ENCODE results near the gene JAM3.
"Not testable (repeated sequence)": the region's sequence is repeated elsewhere in the genome, so short reads cannot be mapped to it uniquely, and the experiment has no call there.

Gene JAM3

DNA sequence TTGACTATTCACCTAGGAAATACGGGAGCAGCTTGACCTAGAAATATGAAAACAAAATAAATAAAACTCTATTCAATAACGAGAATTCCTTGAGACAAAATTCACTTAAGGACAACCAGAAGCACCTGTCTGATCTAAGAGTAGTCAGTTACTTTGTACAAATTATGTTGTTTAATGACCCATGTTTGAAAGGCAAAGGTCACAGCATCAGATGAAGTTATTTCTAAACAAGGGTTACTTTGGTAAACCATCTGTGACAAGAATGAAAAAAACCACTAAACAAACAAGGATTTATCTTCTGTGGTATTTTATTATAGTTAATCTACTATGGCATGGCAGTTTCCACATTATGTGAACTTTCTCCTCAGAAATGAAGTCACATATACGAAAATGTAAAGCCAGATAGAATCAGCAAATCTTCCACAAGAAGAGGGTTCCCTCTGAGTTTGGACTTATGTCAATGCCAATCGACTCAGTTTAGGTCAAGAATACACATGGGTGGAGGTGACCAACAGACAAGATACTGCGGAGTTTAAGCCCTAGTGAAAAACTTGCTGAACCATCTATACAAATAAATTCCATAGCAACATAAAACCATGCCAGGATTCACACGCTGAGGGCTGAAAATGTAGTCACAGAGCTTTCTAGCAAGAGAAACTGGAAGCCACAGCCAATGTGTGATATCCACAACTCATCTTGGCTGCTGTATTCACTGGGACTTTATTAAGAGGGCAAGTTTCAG is 101.5 kb downstream of the JAM3 start:
- no peak for TF ChIP-seq CTCF (conservative IDR thresholded peaks at IDR 0.05; ENCODE audit: low read depth, low read length)
- no peak overlapping the region for H3K4me3 ChIP-seq (ENCODE audit: low read depth, low read length)
- DNase-seq (ENCODE audit: low read depth) = peak; percentile 9

DNA sequence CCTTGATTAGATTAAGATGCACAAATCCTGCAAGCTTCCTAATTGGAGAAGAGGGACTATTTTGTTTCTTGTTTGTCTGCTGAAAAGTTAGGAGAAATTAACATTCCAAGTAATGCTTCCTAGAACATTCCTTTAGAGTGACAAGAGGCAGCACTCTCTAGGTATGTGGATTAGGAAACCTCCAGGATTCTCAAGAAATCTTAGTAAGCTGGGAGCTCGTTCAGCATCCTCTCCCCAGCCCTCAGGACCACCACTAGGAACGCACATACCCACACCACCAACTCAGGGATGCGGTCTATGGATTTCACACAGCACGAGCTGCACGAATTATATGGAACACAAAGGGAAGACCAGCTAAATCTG is 102.0 kb downstream of the JAM3 start:
- DNase-seq (ENCODE audit: low read depth) = peak; percentile 31
- no peak overlapping the region for H3K4me3 ChIP-seq (ENCODE audit: low read depth, low read length)
- no peak for TF ChIP-seq CTCF (conservative IDR thresholded peaks at IDR 0.05; ENCODE audit: low read depth, low read length)

GRCh38 chr11:134171951-134172350 is 103.1 kb downstream of the JAM3 start:
- no peak for TF ChIP-seq CTCF (conservative IDR thresholded peaks at IDR 0.05; ENCODE audit: low read depth, low read length)

DNA sequence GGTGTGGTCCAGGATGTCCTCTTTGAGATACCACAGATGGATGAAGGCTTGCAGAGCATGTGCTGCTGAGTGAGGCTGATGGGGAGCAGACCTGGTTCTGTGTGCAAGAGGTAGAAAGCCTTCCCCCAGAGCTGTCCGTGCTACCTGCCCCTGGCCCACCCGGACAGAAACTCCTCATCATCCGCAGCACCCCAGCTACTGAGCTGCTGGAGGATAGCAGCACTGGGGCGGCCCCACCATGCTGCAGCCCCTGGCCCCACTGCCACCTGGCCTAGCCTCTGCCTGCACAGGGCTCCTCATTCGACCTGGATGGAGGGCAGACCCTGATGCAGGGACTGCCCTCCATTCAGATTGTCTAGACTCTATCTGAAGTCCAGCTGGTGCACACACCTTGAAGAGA is 104.4 kb downstream of the JAM3 start:
- no peak for TF ChIP-seq CTCF (conservative IDR thresholded peaks at IDR 0.05; ENCODE audit: low read depth, low read length)
- no peak overlapping the region for H3K4me3 ChIP-seq (ENCODE audit: low read depth, low read length)
- DNase-seq (ENCODE audit: low read depth) = no peak

More at GRCh38 chr11:134171951-134172350, 103.1 kb downstream of the JAM3 start:
- no peak overlapping the region for H3K4me3 ChIP-seq (ENCODE audit: low read depth, low read length)
- no peak for DNase-seq (ENCODE audit: low read depth)

DNA sequence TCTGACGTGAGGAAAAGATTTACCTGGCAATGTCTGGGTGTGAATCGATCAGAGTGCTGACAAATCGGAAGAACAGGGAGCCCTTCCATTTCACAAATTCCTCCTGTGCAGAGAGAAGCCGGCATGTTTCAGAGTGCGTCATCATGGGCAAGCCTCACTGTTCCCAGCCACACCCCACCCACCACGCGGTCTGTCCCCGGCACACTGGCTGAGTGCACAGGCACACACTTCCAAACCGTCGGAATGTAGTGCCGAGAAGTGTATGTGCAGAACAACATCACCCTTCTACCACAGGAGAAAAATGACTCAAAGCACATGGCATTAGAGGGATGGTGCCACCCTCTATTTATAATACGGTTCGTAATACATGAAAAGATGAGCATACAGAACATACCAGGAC is 107.4 kb downstream of the JAM3 start:
- TF ChIP-seq CTCF (conservative IDR thresholded peaks at IDR 0.05; ENCODE audit: low read depth, low read length) = no peak
- H3K4me3 ChIP-seq (ENCODE audit: low read depth, low read length) = no peak overlapping the region
- no peak for DNase-seq (ENCODE audit: low read depth)

- DNase-seq (ENCODE audit: low read depth) = no peak
- H3K4me3 ChIP-seq (ENCODE audit: low read depth, low read length) = no peak overlapping the region
- no peak for TF ChIP-seq CTCF (conservative IDR thresholded peaks at IDR 0.05; ENCODE audit: low read depth, low read length)
These were observed 109.3 kb downstream of the JAM3 start for GRCh38 chr11:134178032-134178674.

DNA sequence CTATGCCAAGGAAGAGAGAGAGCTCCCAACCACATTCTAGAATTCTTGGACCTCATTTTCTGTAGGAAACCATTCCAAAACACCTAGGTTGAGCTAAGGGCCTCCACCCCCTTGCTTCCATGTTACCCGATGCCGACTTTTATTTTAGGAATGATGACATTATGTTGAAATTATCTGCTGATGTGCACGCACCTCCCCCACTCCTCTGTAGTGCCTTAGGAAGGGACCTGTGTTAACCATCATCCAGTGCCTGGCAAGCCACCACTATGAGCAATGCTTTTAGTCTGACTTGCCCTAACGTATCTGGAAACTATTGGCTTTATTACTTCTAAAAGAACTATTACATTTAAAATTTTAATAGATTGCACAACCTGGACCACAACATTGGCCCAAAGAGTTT is 112.8 kb downstream of the JAM3 start:
- DNase-seq (ENCODE audit: low read depth) = no peak
- TF ChIP-seq CTCF (conservative IDR thresholded peaks at IDR 0.05; ENCODE audit: low read depth, low read length) = no peak
- no peak overlapping the region for H3K4me3 ChIP-seq (ENCODE audit: low read depth, low read length)

GRCh38 chr11:134188092-134188491 is 119.2 kb downstream of the JAM3 start:
- not testable (repeated sequence) for DNase-seq (ENCODE audit: low read depth); H3K4me3 ChIP-seq (ENCODE audit: low read depth, low read length)

Measured in choroid plexus epithelial cell (primary cell).